HepG2 (cell line): ENCODE measurements around the gene STC2. TPM values are rescaled to one million over a fixed set of nuclear protein-coding genes. Genes with fewer than 3 reads are reported as not detected.

ENCODE experiments used
- KLF12 ChIP-seq: sonication (generic); formaldehyde crosslinking; IDR thresholded peaks from 2 replicates; pipeline ENCODE4 v1.4.0; 2020; ENCODE audit warnings: missing genetic modification reagents, borderline replicate concordance
- LCORL ChIP-seq, 2 experiments: fragments of 450-650 bp in 1 of 2; sonication (generic) in 1 of 2; formaldehyde crosslinking in 1 of 2; IDR thresholded peaks; 2 replicates each; pipeline versions ENCODE4 v1.5.0 to v1.6.1; 2017 to 2020; ENCODE audit warnings: antibody characterized with exemption in 1 of 2, missing genetic modification reagents in 1 of 2
- MEF2D ChIP-seq: sonication (generic); formaldehyde crosslinking; IDR thresholded peaks from 2 replicates; pipeline ENCODE4 v1.5.1; 2020; ENCODE audit warnings: mild to moderate bottlenecking, missing genetic modification reagents
- MYC ChIP-seq: sonication (generic); formaldehyde crosslinking; IDR thresholded peaks from 2 replicates; pipeline ENCODE4 v1.9.0; 2021; ENCODE audit warnings: missing genetic modification reagents, borderline replicate concordance
- NR2F6 ChIP-seq, 2 experiments: IDR thresholded peaks; 2 replicates each; pipeline ENCODE4 v1.6.1; 2016; ENCODE audit warnings: antibody characterized with exemption in 1 of 2, mild to moderate bottlenecking in 1 of 2
- RORA ChIP-seq: sonication (generic); formaldehyde crosslinking; IDR thresholded peaks from 2 replicates; pipeline ENCODE4 v1.5.0; 2020; ENCODE audit warnings: mild to moderate bottlenecking, missing genetic modification reagents, moderate library complexity
- RXRA ChIP-seq: sonication (generic); formaldehyde crosslinking; IDR thresholded peaks from 2 replicates; pipeline ENCODE4 v1.5.1; 2020; ENCODE audit warnings: missing genetic modification reagents
- SAFB2 ChIP-seq: sonication (generic); formaldehyde crosslinking; IDR thresholded peaks from 2 replicates; pipeline ENCODE4 v1.5.1; 2020; ENCODE audit warnings: missing genetic modification reagents, low read depth, mild to moderate bottlenecking, borderline replicate concordance
- SMARCE1 ChIP-seq: fragments of 450-650 bp; IDR thresholded peaks from 2 replicates; pipeline ENCODE4 v1.6.1; 2017; ENCODE audit warnings: borderline replicate concordance
- SOX6 ChIP-seq, 2 experiments: fragments of 450-650 bp in 1 of 2; sonication (generic) in 1 of 2; formaldehyde crosslinking in 1 of 2; IDR thresholded peaks; 2 replicates each; pipeline versions ENCODE4 v1.4.0 to v1.6.1; 2017 to 2020; ENCODE audit warnings: antibody characterized with exemption in 1 of 2, mild to moderate bottlenecking in 1 of 2, missing genetic modification reagents in 1 of 2
- ZFX ChIP-seq: sonication (generic); formaldehyde crosslinking; IDR thresholded peaks from 2 replicates; pipeline ENCODE4 v1.4.0; 2020; ENCODE audit warnings: mild to moderate bottlenecking, low read depth, missing genetic modification reagents, moderate library complexity
- ZNF205 ChIP-seq: IDR thresholded peaks from 2 replicates; pipeline ENCODE4 v1.6.1; 2018; ENCODE audit warnings: missing biosample characterization, missing genetic modification reagents
- ZNF672 ChIP-seq: sonication (generic); formaldehyde crosslinking; IDR thresholded peaks from 2 replicates; pipeline ENCODE4 v1.8.1; 2022; ENCODE audit warnings: missing genetic modification reagents
- ZNF720 ChIP-seq: sonication (generic); formaldehyde crosslinking; IDR thresholded peaks from 2 replicates; pipeline ENCODE4 v1.4.0; 2020; ENCODE audit warnings: missing genetic modification reagents
- ZNF839 ChIP-seq: sonication (generic); formaldehyde crosslinking; IDR thresholded peaks from 2 replicates; pipeline ENCODE4 v1.4.0; 2020; ENCODE audit warnings: missing genetic modification reagents, mild to moderate bottlenecking, borderline replicate concordance
- ZNF841 ChIP-seq: sonication (generic); formaldehyde crosslinking; IDR thresholded peaks from 2 replicates; pipeline ENCODE4 v1.8.1; 2023; ENCODE audit warnings: missing genetic modification reagents, borderline replicate concordance
- ZSCAN9 ChIP-seq: IDR thresholded peaks from 2 replicates; pipeline ENCODE4 v1.6.1; 2016; ENCODE audit warnings: borderline replicate concordance
- polyA plus RNA-seq, 8 experiments: library from polyadenylated mRNA; depleted of rRNA in 3 of 8; stranded (reverse) in 7 of 8; unstranded in 1 of 8; fragments of >200 nt; fragmentation: Illumina TruSeq in 4 of 8; extraction: Trizol in 4 of 8; gene quantifications; 2 replicates each; pipeline versions ENCODE4 v1.2.1 to v1.2.3, GENCODE V29; 2011 to 2016; ENCODE audit warnings: low read depth in 4 of 8, missing spikeins in 1 of 8, mixed read lengths in 1 of 8; ENCODE audit not compliant: insufficient read depth in 1 of 8
- total RNA-seq, 5 experiments: library from RNA; depleted of rRNA; stranded (reverse); fragments of >200 nt; fragmentation: Illumina TruSeq; extraction: Trizol; gene quantifications; 2 replicates each; pipeline ENCODE4 v1.2.3, GENCODE V29; 2016; ENCODE audit warnings: low read depth in 1 of 5
- TF ChIP-seq, protein P1 (sequence below): sonication (generic); formaldehyde crosslinking; conservative IDR thresholded peaks from 2 replicates; pipeline ENCODE4 v1.8.0; 2022; ENCODE audit warnings: low read depth, missing genetic modification reagents
- TF ChIP-seq, protein P2 (sequence below): sonication (generic); formaldehyde crosslinking; IDR thresholded peaks from 2 replicates; pipeline ENCODE4 v1.5.0; 2020; ENCODE audit warnings: missing genetic modification reagents
- TF ChIP-seq, protein P3 (sequence below): sonication (generic); formaldehyde crosslinking; conservative IDR thresholded peaks from 2 replicates; pipeline ENCODE4 v1.5.0; 2020; ENCODE audit warnings: missing genetic modification reagents
- TF ChIP-seq, protein P4 (sequence below): sonication (generic); formaldehyde crosslinking; IDR thresholded peaks from 2 replicates; pipeline ENCODE4 v1.9.0; 2021; ENCODE audit warnings: missing genetic modification reagents, mild to moderate bottlenecking, borderline replicate concordance

The STC2 gene
- total and polyA plus RNA-seq, 2 of the 13 experiments (the other 11 are each of a cell fraction or from before 2014, with no cell fraction given), result 27.1 to 69.2 TPM

DNA sequence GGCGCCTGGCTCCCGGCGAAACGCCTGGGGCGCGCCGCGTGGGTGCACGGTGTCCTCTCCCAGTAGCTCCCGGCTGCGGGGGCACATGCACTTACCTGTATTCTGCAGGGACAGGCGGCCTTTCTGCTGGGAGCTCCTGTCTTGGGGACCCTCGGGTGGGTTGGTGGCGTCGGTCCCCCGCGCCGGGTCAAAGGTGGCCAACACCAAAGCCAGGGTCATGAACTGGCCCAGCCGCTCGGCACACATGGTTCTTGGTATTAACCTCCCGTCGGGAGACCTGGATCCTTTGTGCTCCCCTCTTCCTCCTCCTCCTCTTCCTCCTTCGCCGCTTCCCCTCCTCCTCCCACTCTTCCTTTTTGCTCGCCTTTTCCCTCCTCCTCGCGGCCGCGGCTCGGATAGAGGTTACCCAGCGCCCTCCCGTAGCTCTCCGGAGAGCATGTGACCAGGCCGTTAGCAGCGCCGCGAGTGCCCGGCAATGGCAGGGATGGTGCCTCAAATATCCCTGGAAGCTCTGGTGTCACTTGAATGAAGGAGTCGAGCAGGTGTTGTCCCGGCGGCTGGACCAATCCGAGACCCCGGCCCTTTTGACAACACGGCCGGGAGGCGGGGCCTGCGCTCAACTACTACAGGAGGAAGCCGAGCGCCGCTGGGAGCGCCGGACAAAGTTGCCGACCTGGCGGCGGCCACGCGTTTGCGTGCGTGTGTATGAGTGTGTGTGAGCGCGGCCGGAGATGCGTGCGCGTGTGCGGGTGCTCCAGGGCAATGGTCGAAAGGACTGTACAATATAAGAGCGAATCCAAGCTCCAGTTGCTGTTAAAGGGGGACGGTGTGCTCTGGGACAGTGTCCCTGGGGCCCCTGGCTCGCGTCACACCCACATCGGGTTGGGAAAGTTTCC lies at the start of gene STC2 (continued):
- TF ChIP-seq, protein P1, sequence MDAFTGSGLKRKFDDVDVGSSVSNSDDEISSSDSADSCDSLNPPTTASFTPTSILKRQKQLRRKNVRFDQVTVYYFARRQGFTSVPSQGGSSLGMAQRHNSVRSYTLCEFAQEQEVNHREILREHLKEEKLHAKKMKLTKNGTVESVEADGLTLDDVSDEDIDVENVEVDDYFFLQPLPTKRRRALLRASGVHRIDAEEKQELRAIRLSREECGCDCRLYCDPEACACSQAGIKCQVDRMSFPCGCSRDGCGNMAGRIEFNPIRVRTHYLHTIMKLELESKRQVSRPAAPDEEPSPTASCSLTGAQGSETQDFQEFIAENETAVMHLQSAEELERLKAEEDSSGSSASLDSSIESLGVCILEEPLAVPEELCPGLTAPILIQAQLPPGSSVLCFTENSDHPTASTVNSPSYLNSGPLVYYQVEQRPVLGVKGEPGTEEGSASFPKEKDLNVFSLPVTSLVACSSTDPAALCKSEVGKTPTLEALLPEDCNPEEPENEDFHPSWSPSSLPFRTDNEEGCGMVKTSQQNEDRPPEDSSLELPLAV (CRISPR knock-in tag), result 0 out of 2 replicates have a peak, but pooled peaks have one; percentile 70
- TF ChIP-seq MEF2D (CRISPR knock-in tag) (peak; percentile 82), KLF12 (no peak), RXRA (CRISPR knock-in tag) (peak; percentile 42; the same call in 1 of the 2 replicates), ZNF672 (peak; percentile 86), ZSCAN9 (CRISPR knock-in tag) (peak; percentile 98), ZNF720 (CRISPR knock-in tag) (no peak), ZNF839 (CRISPR knock-in tag) (no peak), SOX6 (IDR thresholded peaks at IDR 0.05) (no peak), SOX6 (CRISPR knock-in tag; IDR thresholded peaks at IDR 0.05) (peak; percentile 67; the same call in 1 of the 2 replicates), SMARCE1 (no peak), ZNF205 (CRISPR knock-in tag) (peak; percentile 36; the same call in 1 of the 2 replicates), RORA (no peak), SAFB2 (peak; percentile 93), MYC (peak; percentile 57), ZNF841 (CRISPR knock-in tag) (0 out of 2 replicates have a peak, but pooled peaks have one; percentile 62), LCORL (IDR thresholded peaks at IDR 0.05) (no peak), LCORL (CRISPR knock-in tag; IDR thresholded peaks at IDR 0.05) (peak; percentile 40; the same call in 1 of the 2 replicates), ZFX (peak; percentile 80), NR2F6 (IDR thresholded peaks at IDR 0.05) (no peak), NR2F6 (CRISPR knock-in tag; IDR thresholded peaks at IDR 0.05) (peak; percentile 41)
- TF ChIP-seq, protein P2, sequence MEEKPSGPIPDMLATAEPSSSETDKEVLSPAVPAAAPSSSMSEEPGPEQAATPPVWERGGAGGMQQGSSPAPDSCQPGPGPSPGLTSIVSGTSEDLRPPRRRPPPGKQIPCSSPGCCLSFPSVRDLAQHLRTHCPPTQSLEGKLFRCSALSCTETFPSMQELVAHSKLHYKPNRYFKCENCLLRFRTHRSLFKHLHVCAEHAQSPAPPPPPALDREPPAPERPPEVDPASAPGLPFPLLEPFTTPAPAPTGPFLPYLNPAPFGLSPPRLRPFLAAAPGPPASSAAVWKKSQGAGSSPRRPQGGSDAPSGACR (CRISPR knock-in tag), result no peak
- TF ChIP-seq, protein P3, sequence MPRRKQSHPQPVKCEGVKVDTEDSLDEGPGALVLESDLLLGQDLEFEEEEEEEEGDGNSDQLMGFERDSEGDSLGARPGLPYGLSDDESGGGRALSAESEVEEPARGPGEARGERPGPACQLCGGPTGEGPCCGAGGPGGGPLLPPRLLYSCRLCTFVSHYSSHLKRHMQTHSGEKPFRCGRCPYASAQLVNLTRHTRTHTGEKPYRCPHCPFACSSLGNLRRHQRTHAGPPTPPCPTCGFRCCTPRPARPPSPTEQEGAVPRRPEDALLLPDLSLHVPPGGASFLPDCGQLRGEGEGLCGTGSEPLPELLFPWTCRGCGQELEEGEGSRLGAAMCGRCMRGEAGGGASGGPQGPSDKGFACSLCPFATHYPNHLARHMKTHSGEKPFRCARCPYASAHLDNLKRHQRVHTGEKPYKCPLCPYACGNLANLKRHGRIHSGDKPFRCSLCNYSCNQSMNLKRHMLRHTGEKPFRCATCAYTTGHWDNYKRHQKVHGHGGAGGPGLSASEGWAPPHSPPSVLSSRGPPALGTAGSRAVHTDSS (CRISPR knock-in tag), result no peak
- TF ChIP-seq, protein P4, sequence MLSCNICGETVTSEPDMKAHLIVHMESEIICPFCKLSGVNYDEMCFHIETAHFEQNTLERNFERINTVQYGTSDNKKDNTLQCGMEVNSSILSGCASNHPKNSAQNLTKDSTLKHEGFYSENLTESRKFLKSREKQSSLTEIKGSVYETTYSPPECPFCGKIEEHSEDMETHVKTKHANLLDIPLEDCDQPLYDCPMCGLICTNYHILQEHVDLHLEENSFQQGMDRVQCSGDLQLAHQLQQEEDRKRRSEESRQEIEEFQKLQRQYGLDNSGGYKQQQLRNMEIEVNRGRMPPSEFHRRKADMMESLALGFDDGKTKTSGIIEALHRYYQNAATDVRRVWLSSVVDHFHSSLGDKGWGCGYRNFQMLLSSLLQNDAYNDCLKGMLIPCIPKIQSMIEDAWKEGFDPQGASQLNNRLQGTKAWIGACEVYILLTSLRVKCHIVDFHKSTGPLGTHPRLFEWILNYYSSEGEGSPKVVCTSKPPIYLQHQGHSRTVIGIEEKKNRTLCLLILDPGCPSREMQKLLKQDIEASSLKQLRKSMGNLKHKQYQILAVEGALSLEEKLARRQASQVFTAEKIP, result no peak
